GM21723 (cell line): Measurements from ENCODE around the gene BPI.
"Not testable (repeated sequence)": the region's sequence is repeated elsewhere in the genome, so short reads cannot be mapped to it uniquely, and the experiment has no call there.

Experiments used
- ATAC-seq: cut with Tn5 transposase; IDR thresholded peaks from one replicate; pipeline ENCODE4 v1.9.1; 2021; ENCODE audit warnings: mild to moderate bottlenecking, moderate library complexity; ENCODE audit not compliant: unreplicated experiment

BPI gene

GRCh38 chr20:38277691-38278090 lies 26.3 kb upstream of the BPI start:
- no peak for ATAC-seq

GRCh38 chr20:38278131-38278530 lies 25.8 kb upstream of the BPI start:
- ATAC-seq, result no peak

GRCh38 chr20:38278763-38279162 lies 25.2 kb upstream of the BPI start:
- no peak for ATAC-seq

GRCh38 chr20:38281176-38281915 lies 22.6 kb upstream of the BPI start:
- not testable (repeated sequence) for ATAC-seq

GRCh38 chr20:38283236-38283635 lies 20.7 kb upstream of the BPI start:
- ATAC-seq, result no peak

GRCh38 chr20:38284066-38284650 lies 19.8 kb upstream of the BPI start:
- not testable (repeated sequence) for ATAC-seq

GRCh38 chr20:38284893-38285444 lies 19.0 kb upstream of the BPI start:
- ATAC-seq, result no peak

- no peak for ATAC-seq
Measured at GRCh38 chr20:38286586-38287531, 17.1 kb upstream of the BPI start.

GRCh38 chr20:38290829-38291814 lies 12.8 kb upstream of the BPI start:
- no peak for ATAC-seq

- ATAC-seq, result no peak
Measured at GRCh38 chr20:38291966-38292365, 12.0 kb upstream of the BPI start.

- no peak for ATAC-seq
Measured at GRCh38 chr20:38293491-38294065, 10.4 kb upstream of the BPI start.

GRCh38 chr20:38294076-38294591 lies 9.8 kb upstream of the BPI start:
- no peak for ATAC-seq

GRCh38 chr20:38295811-38296210 lies 8.1 kb upstream of the BPI start:
- ATAC-seq, result no peak

GRCh38 chr20:38296433-38296832 lies 7.5 kb upstream of the BPI start:
- ATAC-seq, result no peak

- no peak for ATAC-seq
Measured at GRCh38 chr20:38297916-38298674, 5.9 kb upstream of the BPI start.

- ATAC-seq, result no peak
Measured at GRCh38 chr20:38298768-38299288, 5.1 kb upstream of the BPI start.

- no peak for ATAC-seq
Measured at GRCh38 chr20:38299963-38300362, 4.0 kb upstream of the BPI start.

- no peak for ATAC-seq
Measured at GRCh38 chr20:38300438-38300837, 3.5 kb upstream of the BPI start.

- ATAC-seq, result no peak
Measured at GRCh38 chr20:38301309-38301708, 2.6 kb upstream of the BPI start.
